Cardiac muscle cell (in vitro differentiated cells and primary cell): ENCODE data around the gene CCNK. TPM values are rescaled to one million over a fixed set of nuclear protein-coding genes. Genes with fewer than 3 reads are reported as not detected.

Source experiments
- DNase-seq, 2 donors: peaks; one replicate each; pipeline versions ENCODE4 v3.0.0 to v3.0.0-alpha.2; 2010 to 2017; ENCODE audit warnings: low read depth in 1 of 2, low spot score in 1 of 2
- H3K27ac ChIP-seq: fragments of 200-600 bp; sonication (generic); 2 replicates; pipeline ENCODE4 v1.5.1; 2016
- H3K27me3 ChIP-seq: fragments of 200-600 bp; sonication (generic); 2 replicates; pipeline ENCODE4 v1.6.0; 2016; ENCODE audit warnings: control low read depth
- H3K36me3 ChIP-seq: fragments of 200-600 bp; sonication (generic); 2 replicates; pipeline ENCODE4 v1.5.1; 2016; ENCODE audit warnings: control low read depth
- H3K4me1 ChIP-seq: fragments of 200-600 bp; sonication (generic); 2 replicates; pipeline ENCODE4 v1.8.1; 2017; ENCODE audit warnings: low read depth, mild to moderate bottlenecking, mixed run types
- H3K4me3 ChIP-seq: fragments of 200-600 bp; sonication (generic); 2 replicates; pipeline ENCODE4 v1.5.1; 2016; ENCODE audit warnings: mild to moderate bottlenecking
- H3K9me3 ChIP-seq: fragments of 200-600 bp; sonication (generic); 2 replicates; pipeline ENCODE4 v1.5.1; 2017; ENCODE audit warnings: low read depth, mild to moderate bottlenecking, control low read depth
- CTCF ChIP-seq: IDR thresholded peaks from 2 replicates; pipeline ENCODE4 v1.5.1; 2012; ENCODE audit warnings: low read depth, mild to moderate bottlenecking, low read length
- polyA plus RNA-seq: library from polyadenylated mRNA; unstranded; fragments of >200 nt; fragmentation: Nextera tagmentation; extraction: Ambion mirVana; gene quantifications from 2 replicates; pipeline ENCODE4 v1.2.1, GENCODE V29; 2016
- total RNA-seq: library from RNA; depleted of rRNA; stranded (reverse); fragments of >200 nt; gene quantifications from 2 replicates; pipeline ENCODE4 v1.2.3, GENCODE V29; 2016

CCNK gene
- total and polyA plus RNA-seq, 2 experiments from 2014 or later, result 13.3 to 17.3 TPM

DNA sequence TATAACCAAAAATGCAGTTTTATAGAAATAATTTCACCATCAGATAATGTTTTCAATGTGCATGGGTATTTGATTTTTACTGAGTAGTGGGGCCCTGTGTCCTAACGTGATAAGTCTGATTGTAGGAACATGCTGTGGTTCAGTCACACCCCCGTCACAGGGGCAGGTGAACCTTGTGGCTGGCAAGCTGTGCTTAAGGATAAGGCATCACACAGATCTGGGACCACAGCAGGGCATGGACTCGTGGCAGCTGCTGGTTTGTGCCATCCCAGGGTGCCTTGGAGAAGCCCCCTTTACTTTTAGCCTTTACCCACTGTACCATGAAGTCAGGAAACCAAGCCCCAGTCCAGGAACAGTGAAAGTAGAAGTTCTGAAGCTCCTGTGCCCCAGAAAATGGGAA lies 16.7 kb downstream of the CCNK start:
- no peak for TF ChIP-seq CTCF
- DNase-seq, result no peak
- H3K27ac ChIP-seq, result no peak overlapping the region
- no peak overlapping the region for H3K4me3 ChIP-seq
- no peaks in the 10 kb centered on the region for H3K27me3 ChIP-seq
- no peaks in the 10 kb centered on the region for H3K4me1 ChIP-seq
- peaks cover 60% of the 10 kb centered on the region for H3K36me3 ChIP-seq
- no peaks in the 10 kb centered on the region for H3K9me3 ChIP-seq

- Histone ChIP-seq H3K4me3 (no peak overlapping the region), H3K27me3 (no peaks in the 10 kb centered on the region), H3K4me1 (no peaks in the 10 kb centered on the region), H3K27ac (no peak overlapping the region), H3K9me3 (no peaks in the 10 kb centered on the region), H3K36me3 (peaks cover 67% of the 10 kb centered on the region)
- TF ChIP-seq CTCF, result no peak
- no peak for DNase-seq
Measured at GRCh38 chr14:99502989-99503421, 21.8 kb downstream of the CCNK start.

DNA sequence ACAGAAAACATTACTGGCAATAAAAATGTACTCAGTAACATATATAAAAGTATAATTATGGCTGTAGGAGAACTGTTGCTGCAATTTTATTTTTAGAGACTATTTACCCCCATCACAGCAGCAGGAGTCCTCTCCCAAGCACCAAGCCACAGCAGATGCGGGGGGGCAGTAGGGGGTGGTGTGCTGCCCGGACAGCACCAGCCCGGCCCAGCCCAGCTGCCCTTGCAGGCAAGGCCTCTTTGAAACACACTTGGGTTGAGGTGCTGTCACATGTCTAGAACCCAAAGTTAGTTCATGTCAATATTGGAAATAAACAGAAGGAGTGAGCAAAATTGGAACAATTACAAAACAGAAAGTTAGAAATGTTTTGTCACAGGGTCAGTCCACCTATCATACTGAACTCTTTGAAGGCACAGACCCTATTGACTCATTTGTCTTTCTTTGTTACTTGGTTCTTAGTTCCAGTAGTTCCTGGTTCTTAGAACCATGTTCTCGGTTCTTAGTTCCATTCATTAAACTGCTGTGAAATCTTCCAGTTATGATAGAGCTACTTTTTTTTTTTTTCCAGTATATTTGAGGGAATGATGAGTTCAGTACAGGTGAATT lies 22.7 kb downstream of the CCNK start:
- Histone ChIP-seq H3K27ac (no peak overlapping the region), H3K9me3 (no peaks in the 10 kb centered on the region), H3K4me1 (no peaks in the 10 kb centered on the region), H3K27me3 (no peaks in the 10 kb centered on the region), H3K4me3 (no peak overlapping the region), H3K36me3 (peaks cover 73% of the 10 kb centered on the region)
- no peak for TF ChIP-seq CTCF
- DNase-seq, result no peak

- no peaks in the 10 kb centered on the region for H3K4me1 ChIP-seq
- H3K36me3 ChIP-seq, result peaks cover 73% of the 10 kb centered on the region
- H3K4me3 ChIP-seq, result no peak overlapping the region
- H3K27ac ChIP-seq, result no peak overlapping the region
- H3K9me3 ChIP-seq, result no peaks in the 10 kb centered on the region
- DNase-seq, result no peak
- no peaks in the 10 kb centered on the region for H3K27me3 ChIP-seq
- TF ChIP-seq CTCF, result no peak
Measured at GRCh38 chr14:99505089-99505488, 23.9 kb downstream of the CCNK start.

DNA sequence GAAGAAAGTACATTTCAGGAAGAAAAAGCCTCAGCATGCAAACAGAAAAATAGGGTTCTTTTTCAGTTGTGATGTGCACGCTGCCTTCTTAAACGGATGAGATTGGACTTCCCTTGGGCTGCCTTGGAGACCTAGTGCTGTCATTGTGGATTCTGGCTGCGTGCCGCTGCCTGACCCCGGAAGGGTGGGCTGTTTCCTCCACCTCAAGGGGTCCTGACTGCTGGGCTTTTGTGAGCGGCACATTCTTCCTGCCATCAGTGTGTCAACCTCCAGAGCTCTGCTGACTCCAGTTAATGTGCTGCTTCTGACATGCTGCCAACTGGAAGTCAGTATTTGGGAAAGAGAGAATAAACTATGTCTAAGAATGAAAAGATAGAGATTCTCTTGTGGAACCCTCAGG lies 25.1 kb downstream of the CCNK start:
- Histone ChIP-seq H3K27me3 (no peaks in the 10 kb centered on the region), H3K36me3 (peaks cover 61% of the 10 kb centered on the region), H3K27ac (no peak overlapping the region), H3K4me3 (no peak overlapping the region), H3K4me1 (no peaks in the 10 kb centered on the region), H3K9me3 (no peaks in the 10 kb centered on the region)
- no peak for DNase-seq
- TF ChIP-seq CTCF, result no peak
